SK-N-SH treated with all-trans-retinoic acid at 6 μM for 48 hours (cell line): Measurements from ENCODE around the gene DDX23.
"Not testable (repeated sequence)": the region's sequence is repeated elsewhere in the genome, so short reads cannot be mapped to it uniquely, and the experiment has no call there.

Source experiments
- ATAC-seq: fragments of 200-7000 bp; cut with Tn5 transposase; 3 replicates; pipeline ENCODE4 v1.9.1; 2020; ENCODE audit warnings: mild to moderate bottlenecking, moderate library complexity
- ARNTL ChIP-seq: fragments of 450-650 bp; formaldehyde crosslinking; IDR thresholded peaks from 2 replicates; pipeline ENCODE4 v1.5.0; 2020; ENCODE audit warnings: low read depth, mild to moderate bottlenecking, moderate library complexity, borderline replicate concordance
- BACH2 ChIP-seq: fragments of 250-450 bp; sonication (Bioruptor Pico); IDR thresholded peaks from 2 replicates; pipeline ENCODE4 v1.9.0; 2021; ENCODE audit warnings: mild to moderate bottlenecking, borderline replicate concordance
- CREB5 ChIP-seq: fragments of 250-450 bp; sonication (Bioruptor Pico); IDR thresholded peaks from 2 replicates; pipeline ENCODE4 v1.5.1; 2020; ENCODE audit warnings: low read depth, mild to moderate bottlenecking, moderate library complexity
- CSDC2 ChIP-seq: fragments of 250-450 bp; sonication (Bioruptor Pico); IDR thresholded peaks from 2 replicates; pipeline ENCODE4 v1.5.0; 2020; ENCODE audit warnings: mild to moderate bottlenecking, moderate library complexity
- CSRNP3 ChIP-seq: fragments of 250-450 bp; sonication (Bioruptor Pico); IDR thresholded peaks from 2 replicates; pipeline ENCODE4 v1.5.1; 2021; ENCODE audit warnings: mild to moderate bottlenecking, moderate library complexity
- ESRRG ChIP-seq: fragments of 250-450 bp; sonication (Bioruptor Pico); IDR thresholded peaks from 2 replicates; pipeline ENCODE4 v1.6.1; 2021; ENCODE audit warnings: mild to moderate bottlenecking
- GLIS3 ChIP-seq: fragments of 250-450 bp; sonication (Bioruptor Pico); IDR thresholded peaks from 2 replicates; pipeline ENCODE4 v1.5.0; 2020; ENCODE audit warnings: mild to moderate bottlenecking, moderate library complexity
- ISL1 ChIP-seq: fragments of 250-450 bp; sonication (Bioruptor Pico); IDR thresholded peaks from 2 replicates; pipeline ENCODE4 v2.1.2; 2022; ENCODE audit warnings: mild to moderate bottlenecking, moderate library complexity
- OSR1 ChIP-seq: fragments of 250-450 bp; sonication (Bioruptor Pico); IDR thresholded peaks from 2 replicates; pipeline ENCODE4 v1.8.0; 2022; ENCODE audit warnings: moderate library complexity, mild to moderate bottlenecking, inconsistent platforms
- PATZ1 ChIP-seq: fragments of 250-450 bp; sonication (Bioruptor Pico); IDR thresholded peaks from 2 replicates; pipeline ENCODE4 v1.8.0; 2020; ENCODE audit warnings: mild to moderate bottlenecking, moderate library complexity, borderline replicate concordance
- POU6F1 ChIP-seq: fragments of 250-450 bp; sonication (Bioruptor Pico); IDR thresholded peaks from 2 replicates; pipeline ENCODE4 v1.8.0; 2021; ENCODE audit warnings: low read depth, mild to moderate bottlenecking, moderate library complexity, borderline replicate concordance
- PPARA ChIP-seq: fragments of 250-450 bp; sonication (Bioruptor Pico); IDR thresholded peaks from 2 replicates; pipeline ENCODE4 v1.5.0; 2020; ENCODE audit warnings: mild to moderate bottlenecking, borderline replicate concordance
- RARB ChIP-seq: fragments of 250-450 bp; sonication (Bioruptor Pico); IDR thresholded peaks from 2 replicates; pipeline ENCODE4 v1.8.0; 2021; ENCODE audit warnings: mild to moderate bottlenecking, moderate library complexity
- SNAI2 ChIP-seq: fragments of 250-450 bp; sonication (Bioruptor Pico); IDR thresholded peaks from 2 replicates; pipeline ENCODE4 v1.5.0; 2020; ENCODE audit warnings: mild to moderate bottlenecking, moderate library complexity
- TCF4 ChIP-seq: fragments of 250-450 bp; sonication (Bioruptor Pico); IDR thresholded peaks from 2 replicates; pipeline ENCODE4 v1.8.0; 2021; ENCODE audit warnings: mild to moderate bottlenecking, moderate library complexity, borderline replicate concordance
- TSHZ2 ChIP-seq: fragments of 250-450 bp; sonication (Bioruptor Pico); IDR thresholded peaks from 2 replicates; pipeline ENCODE4 v1.5.0; 2020; ENCODE audit warnings: mild to moderate bottlenecking, moderate library complexity
- ZC3H10 ChIP-seq: fragments of 250-450 bp; sonication (Bioruptor Pico); IDR thresholded peaks from 2 replicates; pipeline ENCODE4 v1.5.1; 2021; ENCODE audit warnings: mild to moderate bottlenecking, moderate library complexity
- ZFP3 ChIP-seq: fragments of 250-450 bp; sonication (Bioruptor Pico); IDR thresholded peaks from 2 replicates; pipeline ENCODE4 v1.5.0; 2020; ENCODE audit warnings: mild to moderate bottlenecking, moderate library complexity
- ZFP30 ChIP-seq: fragments of 450-650 bp; formaldehyde crosslinking; IDR thresholded peaks from 2 replicates; pipeline ENCODE4 v1.5.0; 2022; ENCODE audit warnings: mild to moderate bottlenecking, moderate library complexity
- ZNF565 ChIP-seq: fragments of 450-650 bp; formaldehyde crosslinking; conservative IDR thresholded peaks from 2 replicates; pipeline ENCODE4 v1.5.0; 2020; ENCODE audit warnings: low read depth, mild to moderate bottlenecking, moderate library complexity
- ZNF70 ChIP-seq: fragments of 450-650 bp; formaldehyde crosslinking; IDR thresholded peaks from 2 replicates; pipeline ENCODE4 v1.5.0; 2020; ENCODE audit warnings: mild to moderate bottlenecking, moderate library complexity

DDX23 gene

GRCh38 chr12:48854488-48854887 lies 2.5 kb upstream of the DDX23 start:
- no peak for ATAC-seq
- TF ChIP-seq ISL1 (no peak), ZFP30 (CRISPR knock-in tag) (no peak), CSDC2 (CRISPR knock-in tag) (no peak), ZNF70 (CRISPR knock-in tag) (no peak), ZC3H10 (no peak), CSRNP3 (CRISPR knock-in tag) (no peak), ESRRG (CRISPR knock-in tag) (no peak)

- ATAC-seq, result peak; percentile 73
- TF ChIP-seq CSDC2 (CRISPR knock-in tag), result no peak
- TF ChIP-seq ZNF565 (CRISPR knock-in tag), result no peak
- TF ChIP-seq ESRRG (CRISPR knock-in tag), result no peak
- no peak for TF ChIP-seq OSR1 (CRISPR knock-in tag)
- TF ChIP-seq ZC3H10, result no peak
- TF ChIP-seq PPARA (CRISPR knock-in tag), result no peak
- no peak; the same call in 1 of the 2 replicates for TF ChIP-seq ZNF70 (CRISPR knock-in tag)
- TF ChIP-seq ZFP30 (CRISPR knock-in tag), result no peak
Observed at GRCh38 chr12:48852734-48853688, 1.0 kb upstream of the DDX23 start.

GRCh38 chr12:48842021-48842420 lies 9.9 kb downstream of the DDX23 start:
- ATAC-seq, result not testable (repeated sequence)

- TF ChIP-seq ESRRG (CRISPR knock-in tag) (no peak), OSR1 (CRISPR knock-in tag) (no peak), ZNF565 (CRISPR knock-in tag) (no peak), ZFP30 (CRISPR knock-in tag) (no peak), ZNF70 (CRISPR knock-in tag) (no peak), ZFP3 (CRISPR knock-in tag) (no peak), CREB5 (CRISPR knock-in tag) (no peak), TCF4 (CRISPR knock-in tag) (no peak), ARNTL (no peak), GLIS3 (CRISPR knock-in tag) (no peak), BACH2 (CRISPR knock-in tag) (no peak), TSHZ2 (no peak)
- no peak for ATAC-seq
Observed at GRCh38 chr12:48838048-48838447, 13.9 kb downstream of the DDX23 start.

GRCh38 chr12:48832321-48833060 lies 19.5 kb downstream of the DDX23 start:
- ATAC-seq, result no peak
- TF ChIP-seq POU6F1, result no peak
- no peak for TF ChIP-seq PATZ1 (CRISPR knock-in tag)
- TF ChIP-seq ZNF565 (CRISPR knock-in tag), result no peak
- TF ChIP-seq ESRRG (CRISPR knock-in tag), result no peak
- no peak for TF ChIP-seq ZFP30 (CRISPR knock-in tag)
- no peak for TF ChIP-seq TCF4 (CRISPR knock-in tag)
- TF ChIP-seq RARB (CRISPR knock-in tag), result no peak
- no peak for TF ChIP-seq SNAI2 (CRISPR knock-in tag)
- no peak for TF ChIP-seq GLIS3 (CRISPR knock-in tag)
- TF ChIP-seq ZC3H10, result no peak
- no peak for TF ChIP-seq CREB5 (CRISPR knock-in tag)
- no peak for TF ChIP-seq ARNTL
